PC-9 (cell line): ENCODE results near the gene PRM2. TPM values are rescaled to one million over a fixed set of nuclear protein-coding genes. Genes with fewer than 3 reads are reported as not detected.

Experiments used
- BruUV-seq: library from RNA; stranded (reverse); fragments of 400-500 nt; replicated peaks from 2 replicates; lab custom pipeline; 2021; lab: Mats Ljungman, UMichigan
- CTCF ChIA-PET: fragments of 300-600 bp; sonication (Branson Sonifier 250); formaldehyde crosslinking; loops from one replicate; lab custom pipeline; 2022; ENCODE audit warnings: antibody characterized with exemption; lab: Charles Lee
- POLR2A ChIA-PET: fragments of 300-600 bp; sonication (Branson Sonifier 250); formaldehyde crosslinking; loops from one replicate; lab custom pipeline; 2022; ENCODE audit warnings: antibody characterized with exemption; ENCODE audit not compliant: unreplicated experiment; lab: Charles Lee
- DNase-seq, 2 experiments: peaks; one replicate each; pipeline versions ENCODE4 v3.0.0 to v3.0.0-alpha.2; 2015 to 2022; ENCODE audit warnings: mixed read lengths in 1 of 2
- H2AFZ ChIP-seq: fragments of 200-600 bp; sonication (generic); 2 replicates; pipeline ENCODE4 v1.8.1; 2017; ENCODE audit warnings: antibody characterized with exemption
- H3F3A ChIP-seq: fragments of 200-600 bp; sonication (generic); 2 replicates; pipeline ENCODE4 v1.8.1; 2017; ENCODE audit warnings: antibody characterized with exemption, mild to moderate bottlenecking, low read depth; ENCODE audit not compliant: insufficient read depth
- H3K27ac ChIP-seq: fragments of 200-600 bp; sonication (generic); 2 replicates; pipeline ENCODE4 v1.6.1; 2016; ENCODE audit warnings: mixed run types
- H3K27me3 ChIP-seq: fragments of 200-600 bp; sonication (generic); 2 replicates; pipeline ENCODE4 v1.6.1; 2016; ENCODE audit warnings: low read depth, mixed run types; ENCODE audit not compliant: insufficient read depth
- H3K36me3 ChIP-seq: fragments of 200-600 bp; sonication (generic); 2 replicates; pipeline ENCODE4 v1.6.1; 2016; ENCODE audit warnings: low read depth, mixed run types
- H3K4me1 ChIP-seq: fragments of 200-600 bp; sonication (generic); replicated peaks from 2 replicates; pipeline ENCODE4 v1.6.1; 2016; ENCODE audit warnings: mixed run types; ENCODE audit not compliant: insufficient read depth
- H3K4me2 ChIP-seq: fragments of 200-600 bp; sonication (generic); 2 replicates; pipeline ENCODE4 v1.6.1; 2017; ENCODE audit warnings: mixed run types
- H3K4me3 ChIP-seq: fragments of 200-600 bp; sonication (generic); 2 replicates; pipeline ENCODE4 v1.6.1; 2016; ENCODE audit warnings: mixed run types
- H3K79me2 ChIP-seq: fragments of 200-600 bp; sonication (generic); 2 replicates; pipeline ENCODE4 v1.6.1; 2017; ENCODE audit warnings: low read depth, mixed run types
- H3K9me2 ChIP-seq: fragments of 200-600 bp; sonication (generic); 2 replicates; pipeline ENCODE4 v1.8.1; 2017; ENCODE audit warnings: mild to moderate bottlenecking; ENCODE audit not compliant: insufficient read depth
- H3K9me3 ChIP-seq: fragments of 200-600 bp; sonication (generic); 2 replicates; pipeline ENCODE4 v1.8.1; 2016; ENCODE audit warnings: low read depth; ENCODE audit not compliant: insufficient read depth
- H4K20me1 ChIP-seq: fragments of 200-600 bp; sonication (generic); 2 replicates; pipeline ENCODE4 v1.8.1; 2017; ENCODE audit not compliant: insufficient read depth
- EZH2 ChIP-seq: fragments of 200-600 bp; sonication (generic); IDR thresholded peaks from 2 replicates; pipeline ENCODE4 v1.8.0; 2017; ENCODE audit warnings: antibody characterized with exemption, low read depth
- intact Hi-C: fragments of 100-400 bp; cut with micrococcal nuclease; formaldehyde crosslinking; loops from one replicate; pipeline ENCODE4 v1.10.0; 2022; ENCODE audit not compliant: unreplicated experiment
- total RNA-seq: library from RNA; stranded (reverse); gene quantifications from 2 replicates; pipeline ENCODE4 v1.2.3, GENCODE V29; 2021
- TF ChIP-seq, protein P1 (sequence below): fragments of 200-600 bp; sonication (generic); conservative IDR thresholded peaks from 2 replicates; pipeline ENCODE4 v1.6.1; 2017; ENCODE audit warnings: mixed run types, antibody characterized with exemption, mild to moderate bottlenecking, moderate library complexity

PRM2 gene
- total RNA-seq, 1 experiment from 2014 or later, result not detected

DNA sequence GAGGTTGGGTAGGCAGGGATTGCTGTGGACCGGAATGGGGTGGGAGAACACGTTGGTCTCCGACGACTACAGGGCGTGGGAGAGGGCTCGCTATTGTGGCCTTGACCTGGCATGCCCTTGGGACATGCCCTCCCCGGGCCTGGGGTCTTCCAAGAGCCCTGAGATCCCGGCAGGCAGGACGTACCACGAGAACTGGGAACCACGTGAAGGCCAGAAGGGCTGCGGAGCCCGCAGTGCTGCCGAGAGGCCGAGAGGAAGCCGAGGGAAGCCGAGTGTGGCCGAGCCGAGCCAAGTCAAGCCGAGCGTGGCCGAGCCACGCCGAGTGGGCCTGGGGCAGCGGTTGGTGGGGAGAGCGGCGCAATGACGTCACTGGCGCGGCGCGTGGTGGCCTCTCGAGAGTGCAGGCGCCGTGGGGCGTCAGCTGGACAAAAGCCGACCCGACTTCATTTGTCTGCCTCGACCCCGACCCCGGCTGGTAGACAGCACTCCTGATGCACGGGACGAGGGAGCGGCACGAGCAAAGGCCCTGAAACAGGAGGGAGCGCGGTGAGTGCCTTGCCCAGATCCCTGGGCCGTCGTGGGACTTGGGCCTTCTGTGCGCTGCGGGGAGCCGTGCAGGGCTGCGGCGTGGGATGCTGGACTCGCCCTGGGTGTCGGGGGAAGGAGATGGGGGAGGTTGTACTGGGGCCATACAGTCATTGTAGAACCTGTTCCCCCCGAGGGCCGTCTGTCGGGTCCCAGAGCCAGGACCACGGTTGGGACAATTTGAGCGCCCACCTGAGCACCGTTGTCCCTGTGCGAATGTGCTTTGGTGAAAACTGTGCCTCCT is 26.8 kb downstream of the PRM2 start:
- H3K9me3 ChIP-seq, result no peaks in the 10 kb centered on the region
- H3K4me1 ChIP-seq, result peaks cover 10% of the 10 kb centered on the region; the same call in 1 of the 2 replicates
- H3K79me2 ChIP-seq, result no peaks in the 10 kb centered on the region
- ChIA-PET CTCF (no interaction called here), POLR2A (no interaction called here)
- intact Hi-C loops, result loop anchor here (10.0 kb wide), 1 partner anchor 195 kb away; no protein-coding TSS in a partner anchor
- no peaks in the 10 kb centered on the region for H4K20me1 ChIP-seq
- TF ChIP-seq, protein P1, sequence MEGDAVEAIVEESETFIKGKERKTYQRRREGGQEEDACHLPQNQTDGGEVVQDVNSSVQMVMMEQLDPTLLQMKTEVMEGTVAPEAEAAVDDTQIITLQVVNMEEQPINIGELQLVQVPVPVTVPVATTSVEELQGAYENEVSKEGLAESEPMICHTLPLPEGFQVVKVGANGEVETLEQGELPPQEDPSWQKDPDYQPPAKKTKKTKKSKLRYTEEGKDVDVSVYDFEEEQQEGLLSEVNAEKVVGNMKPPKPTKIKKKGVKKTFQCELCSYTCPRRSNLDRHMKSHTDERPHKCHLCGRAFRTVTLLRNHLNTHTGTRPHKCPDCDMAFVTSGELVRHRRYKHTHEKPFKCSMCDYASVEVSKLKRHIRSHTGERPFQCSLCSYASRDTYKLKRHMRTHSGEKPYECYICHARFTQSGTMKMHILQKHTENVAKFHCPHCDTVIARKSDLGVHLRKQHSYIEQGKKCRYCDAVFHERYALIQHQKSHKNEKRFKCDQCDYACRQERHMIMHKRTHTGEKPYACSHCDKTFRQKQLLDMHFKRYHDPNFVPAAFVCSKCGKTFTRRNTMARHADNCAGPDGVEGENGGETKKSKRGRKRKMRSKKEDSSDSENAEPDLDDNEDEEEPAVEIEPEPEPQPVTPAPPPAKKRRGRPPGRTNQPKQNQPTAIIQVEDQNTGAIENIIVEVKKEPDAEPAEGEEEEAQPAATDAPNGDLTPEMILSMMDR, result no peak
- TF ChIP-seq EZH2, result no peak
- H3F3A ChIP-seq, result no peaks in the 10 kb centered on the region; the same call in 1 of the 2 replicates
- no peak overlapping the region for H3K4me2 ChIP-seq
- no peak overlapping the region for H3K4me3 ChIP-seq
- DNase-seq, result no peak
- H3K27me3 ChIP-seq, result no peaks in the 10 kb centered on the region
- no peak overlapping the region for H3K27ac ChIP-seq
- H3K36me3 ChIP-seq, result no peaks in the 10 kb centered on the region
- BruUV-seq, result no TSS peak
- H2AFZ ChIP-seq, result no peak overlapping the region
- H3K9me2 ChIP-seq, result no peaks in the 10 kb centered on the region

DNA sequence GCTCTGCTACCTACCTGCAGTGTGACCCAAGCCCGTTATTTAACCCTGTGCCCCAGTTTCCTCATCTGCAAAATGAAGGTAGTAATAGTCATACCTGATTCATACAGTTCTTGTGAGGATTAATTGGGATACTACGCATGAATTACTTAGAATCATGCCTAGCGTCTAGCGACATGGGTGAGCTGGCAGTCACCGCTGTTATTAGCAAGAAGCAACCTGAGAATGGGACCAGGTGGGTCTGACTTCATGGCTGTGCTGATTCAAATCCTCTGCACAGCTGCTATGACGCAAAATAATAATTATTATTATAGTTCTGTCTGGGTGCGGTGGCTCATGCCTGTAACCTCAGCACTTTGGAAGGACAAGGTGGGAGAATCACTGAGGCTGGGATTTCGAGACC is 28.1 kb downstream of the PRM2 start:
- POLR2A ChIA-PET, result no interaction called here
- DNase-seq, result no peak
- Histone ChIP-seq H3K4me2 (no peak overlapping the region), H3K4me1 (no peaks in the 10 kb centered on the region), H3K9me2 (no peaks in the 10 kb centered on the region), H3K36me3 (no peaks in the 10 kb centered on the region), H3K9me3 (no peaks in the 10 kb centered on the region), H4K20me1 (no peaks in the 10 kb centered on the region), H2AFZ (no peak overlapping the region), H3F3A (no peaks in the 10 kb centered on the region; the same call in 1 of the 2 replicates), H3K27me3 (no peaks in the 10 kb centered on the region), H3K27ac (no peak overlapping the region), H3K79me2 (no peaks in the 10 kb centered on the region), H3K4me3 (no peak overlapping the region)
- no TSS peak for BruUV-seq
- CTCF ChIA-PET, result interaction anchor here (0.7 kb wide), 1 partner anchor 53 kb away, joined by 4 read pairs; no protein-coding TSS in a partner anchor
- TF ChIP-seq, protein P1, result no peak
- no peak for TF ChIP-seq EZH2
- intact Hi-C loops, result no loop called here

DNA sequence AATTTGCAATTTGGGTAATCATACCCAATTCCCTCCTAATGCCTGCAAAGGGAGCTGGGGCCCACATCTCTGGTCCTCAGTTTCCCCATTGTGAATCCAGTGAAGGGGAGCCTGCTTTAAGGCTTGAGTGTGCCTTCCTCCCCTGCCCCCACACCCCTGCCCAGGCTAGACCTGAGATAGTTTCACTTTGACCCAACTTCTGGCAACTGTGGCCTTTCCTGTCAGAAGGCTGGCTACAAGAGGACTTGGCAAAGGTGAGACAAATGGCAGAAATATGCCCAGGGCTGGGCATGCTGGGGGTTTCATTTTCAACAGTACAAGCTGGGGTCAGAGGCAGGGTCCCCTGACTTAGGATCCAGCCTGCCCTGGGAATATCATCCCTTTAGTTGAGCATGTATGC is 30.3 kb downstream of the PRM2 start:
- Histone ChIP-seq H2AFZ (no peak overlapping the region), H4K20me1 (no peaks in the 10 kb centered on the region), H3F3A (no peaks in the 10 kb centered on the region), H3K79me2 (no peaks in the 10 kb centered on the region), H3K27ac (no peak overlapping the region), H3K4me2 (no peak overlapping the region), H3K9me2 (no peaks in the 10 kb centered on the region), H3K4me1 (no peaks in the 10 kb centered on the region), H3K27me3 (no peaks in the 10 kb centered on the region), H3K9me3 (no peaks in the 10 kb centered on the region), H3K36me3 (no peaks in the 10 kb centered on the region), H3K4me3 (no peak overlapping the region)
- no peak for DNase-seq
- intact Hi-C loops, result no loop called here
- ChIA-PET CTCF (no interaction called here), POLR2A (interaction anchor here (0.9 kb wide), 1 partner anchor 10 kb away, joined by 4 read pairs; the partner anchor contains the start of gene SOCS1)
- TF ChIP-seq EZH2, result no peak
- TF ChIP-seq, protein P1, result no peak
- no TSS peak for BruUV-seq
